ENCODE results near the gene PARD6B. TPM values are rescaled to one million over a fixed set of nuclear protein-coding genes. Genes with fewer than 3 reads are reported as not detected.

Gene PARD6B
- total and polyA plus RNA-seq, 4 donors, result 0.92 to 2.6 (median 1.6) TPM

- Histone ChIP-seq H3K4me1 (ENCODE audit: control insufficient read depth in 1 of 2, insufficient read depth in 2 of 2, low read length in 2 of 2) (no peaks in the 10 kb centered on the region), H3K4me3 (ENCODE audit: low read length in 2 of 2) (no peak overlapping the region), H3K27me3 (ENCODE audit: control insufficient read depth in 1 of 2, insufficient read depth in 2 of 2, low read length in 1 of 2) (no peaks in the 10 kb centered on the region), H3K36me3 (ENCODE audit: control insufficient read depth in 1 of 2, insufficient read depth in 2 of 2, low read length in 1 of 2) (no peaks in the 10 kb centered on the region), H3K9me3 (ENCODE audit: control insufficient read depth, low read length) (no peaks in the 10 kb centered on the region), H3K27ac (ENCODE audit: low read depth in 1 of 2, low read length in 2 of 2) (no peak overlapping the region)
- ATAC-seq (ENCODE audit: low FRiP score), result no peak
- DNase-seq, result no peak
- intact Hi-C loops (cut with DNase I), result no loop called here
- 95 to 97% methylated on average over 4 of the region's 4 CpGs for WGBS, 2 donors
Observed at GRCh38 chr20:50719328-50719727, 12.1 kb upstream of the PARD6B start.

DNA sequence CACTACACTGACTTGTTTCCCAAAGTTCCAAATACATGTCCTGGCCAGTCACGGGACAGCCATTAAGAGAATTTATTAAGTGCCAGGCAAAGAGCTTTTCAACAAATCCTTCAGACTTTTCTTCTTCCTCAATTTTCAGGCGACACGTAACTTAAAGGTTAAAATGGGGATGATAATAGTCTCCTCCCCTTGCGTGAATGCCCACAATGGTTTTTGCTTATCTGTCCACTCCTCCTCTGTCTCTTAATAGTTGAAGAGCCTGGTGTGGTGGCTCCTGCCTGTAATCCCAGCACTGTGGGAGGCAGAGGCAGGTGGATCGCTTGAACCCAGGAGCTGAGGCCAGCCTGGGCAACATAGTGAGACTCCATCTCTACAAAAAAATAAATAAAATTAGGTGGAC, 11.4 kb upstream of the PARD6B start:
- no peaks in the 10 kb centered on the region for H3K27me3 ChIP-seq (ENCODE audit: control insufficient read depth in 1 of 2, insufficient read depth in 2 of 2, low read length in 1 of 2)
- H3K9me3 ChIP-seq (ENCODE audit: control insufficient read depth, low read length), result no peaks in the 10 kb centered on the region
- intact Hi-C loops (cut with DNase I), result no loop called here
- no peaks in the 10 kb centered on the region for H3K36me3 ChIP-seq (ENCODE audit: control insufficient read depth in 1 of 2, insufficient read depth in 2 of 2, low read length in 1 of 2)
- WGBS, 2 donors, result 89% methylated on average over 5 of the region's 5 CpGs
- DNase-seq (no peak), ATAC-seq (ENCODE audit: low FRiP score) (no peak)
- no peak overlapping the region for H3K27ac ChIP-seq (ENCODE audit: low read depth in 1 of 2, low read length in 2 of 2)
- no peaks in the 10 kb centered on the region for H3K4me1 ChIP-seq (ENCODE audit: control insufficient read depth in 1 of 2, insufficient read depth in 2 of 2, low read length in 2 of 2)
- no peak overlapping the region for H3K4me3 ChIP-seq (ENCODE audit: low read length in 2 of 2)

DNA sequence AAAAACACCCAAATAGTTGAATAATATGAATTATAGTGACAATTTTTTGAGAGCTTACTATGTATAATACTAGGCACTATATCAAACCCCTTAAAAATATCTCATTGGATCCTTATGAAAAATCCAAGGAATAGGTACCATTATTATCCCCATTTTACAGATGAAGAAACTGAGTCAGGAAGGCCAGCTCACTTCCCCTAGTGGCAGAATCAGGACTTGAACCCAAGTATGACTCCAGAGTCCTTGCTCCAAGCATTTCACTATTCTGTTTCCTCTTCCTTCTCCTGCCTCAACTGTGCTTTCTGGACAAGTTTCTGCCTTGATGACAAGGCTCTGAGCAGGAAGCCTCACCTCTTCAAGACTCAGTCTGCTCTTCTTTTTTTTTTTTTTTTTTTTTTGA, 10.8 kb upstream of the PARD6B start:
- Histone ChIP-seq H3K4me3 (ENCODE audit: low read length in 2 of 2) (no peak overlapping the region), H3K27ac (ENCODE audit: low read depth in 1 of 2, low read length in 2 of 2) (no peak overlapping the region)
- ATAC-seq (ENCODE audit: low FRiP score), result no peak

DNA sequence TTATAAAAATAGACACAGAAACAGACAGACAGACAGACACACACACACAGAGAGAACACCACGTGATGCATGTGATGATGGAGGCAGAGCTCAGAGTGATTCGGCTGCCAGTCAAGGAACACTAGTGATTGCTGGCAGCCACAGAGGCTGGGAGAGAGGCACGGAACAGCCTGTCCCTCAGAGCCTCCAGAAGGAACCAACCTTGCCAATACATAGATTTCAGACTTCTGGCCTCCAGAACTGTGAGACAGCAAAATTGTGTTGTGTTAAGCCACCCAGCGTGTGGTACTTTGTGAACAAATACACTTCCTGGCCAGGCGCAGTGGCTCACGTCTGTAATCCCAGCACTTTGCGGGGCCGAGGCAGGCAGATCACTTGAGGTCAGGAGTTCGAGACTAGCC, 9.5 kb upstream of the PARD6B start:
- intact Hi-C loops (cut with DNase I), result no loop called here
- H3K4me1 ChIP-seq (ENCODE audit: control insufficient read depth in 1 of 2, insufficient read depth in 2 of 2, low read length in 2 of 2), result no peaks in the 10 kb centered on the region
- H3K36me3 ChIP-seq (ENCODE audit: control insufficient read depth in 1 of 2, insufficient read depth in 2 of 2, low read length in 1 of 2), result no peaks in the 10 kb centered on the region
- DNase-seq (peak in 1 of 2 donors; percentile 59), ATAC-seq (ENCODE audit: low FRiP score) (peak; percentile 87)
- H3K27ac ChIP-seq (ENCODE audit: low read depth in 1 of 2, low read length in 2 of 2), result peak overlapping the region in 1 of 2 donors; percentile 94
- 8 to 11% methylated on average over 9 of the region's 9 CpGs for WGBS, 2 donors
- no peaks in the 10 kb centered on the region for H3K9me3 ChIP-seq (ENCODE audit: control insufficient read depth, low read length)
- no peak overlapping the region for H3K4me3 ChIP-seq (ENCODE audit: low read length in 2 of 2)
- H3K27me3 ChIP-seq (ENCODE audit: control insufficient read depth in 1 of 2, insufficient read depth in 2 of 2, low read length in 1 of 2), result no peaks in the 10 kb centered on the region

More for the DNA sequence above, 10.8 kb upstream of the PARD6B start:
- intact Hi-C loops (cut with DNase I), result no loop called here
- Histone ChIP-seq H3K27me3 (ENCODE audit: control insufficient read depth in 1 of 2, insufficient read depth in 2 of 2, low read length in 1 of 2) (no peaks in the 10 kb centered on the region), H3K4me1 (ENCODE audit: control insufficient read depth in 1 of 2, insufficient read depth in 2 of 2, low read length in 2 of 2) (no peaks in the 10 kb centered on the region), H3K9me3 (ENCODE audit: control insufficient read depth, low read length) (no peaks in the 10 kb centered on the region), H3K36me3 (ENCODE audit: control insufficient read depth in 1 of 2, insufficient read depth in 2 of 2, low read length in 1 of 2) (no peaks in the 10 kb centered on the region)
- no peak for DNase-seq

- DNase-seq, result no peak
- Histone ChIP-seq H3K27me3 (ENCODE audit: control insufficient read depth in 1 of 2, insufficient read depth in 2 of 2, low read length in 1 of 2) (no peaks in the 10 kb centered on the region), H3K4me1 (ENCODE audit: control insufficient read depth in 1 of 2, insufficient read depth in 2 of 2, low read length in 2 of 2) (no peaks in the 10 kb centered on the region), H3K9me3 (ENCODE audit: control insufficient read depth, low read length) (no peaks in the 10 kb centered on the region), H3K4me3 (ENCODE audit: low read length in 2 of 2) (no peak overlapping the region), H3K36me3 (ENCODE audit: control insufficient read depth in 1 of 2, insufficient read depth in 2 of 2, low read length in 1 of 2) (no peaks in the 10 kb centered on the region), H3K27ac (ENCODE audit: low read depth in 1 of 2, low read length in 2 of 2) (peak overlapping the region; percentile 0 to 94)
- 91 to 96% methylated on average over 10 of the region's 10 CpGs for WGBS, 2 donors
- ATAC-seq (ENCODE audit: low FRiP score), result no peak
- intact Hi-C loops (cut with DNase I), result no loop called here
Observed at GRCh38 chr20:50722424-50723155, 8.8 kb upstream of the PARD6B start.

DNA sequence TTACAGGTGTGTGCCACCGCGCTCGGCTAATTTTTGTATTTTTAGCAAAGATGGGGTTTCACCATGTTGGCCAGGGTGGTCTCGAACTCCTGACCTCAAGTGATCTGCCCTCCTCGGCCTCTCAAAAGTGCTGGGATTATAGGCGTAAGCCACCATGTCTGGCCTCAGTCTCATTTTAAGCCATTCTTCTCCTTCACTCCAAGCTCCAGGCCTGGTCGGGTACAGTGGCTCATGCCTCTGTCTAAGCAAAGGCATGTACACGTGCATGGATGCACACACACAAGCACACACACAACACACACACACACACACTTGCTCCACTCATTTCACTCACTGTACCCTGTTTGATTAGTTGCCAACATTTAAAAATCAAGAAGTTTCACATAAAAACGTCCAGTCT, 7.7 kb upstream of the PARD6B start:
- H3K27ac ChIP-seq (ENCODE audit: low read depth in 1 of 2, low read length in 2 of 2), result no peak overlapping the region
- no peaks in the 10 kb centered on the region for H3K9me3 ChIP-seq (ENCODE audit: control insufficient read depth, low read length)
- H3K36me3 ChIP-seq (ENCODE audit: control insufficient read depth in 1 of 2, insufficient read depth in 2 of 2, low read length in 1 of 2), result no peaks in the 10 kb centered on the region
- H3K4me1 ChIP-seq (ENCODE audit: control insufficient read depth in 1 of 2, insufficient read depth in 2 of 2, low read length in 2 of 2), result no peaks in the 10 kb centered on the region
- ATAC-seq (ENCODE audit: low FRiP score), result no peak
- intact Hi-C loops (cut with DNase I), result no loop called here
- DNase-seq, result no peak
- no peak overlapping the region for H3K4me3 ChIP-seq (ENCODE audit: low read length in 2 of 2)
- WGBS, 2 donors, result 87 to 91% methylated on average over 9 of the region's 9 CpGs
- H3K27me3 ChIP-seq (ENCODE audit: control insufficient read depth in 1 of 2, insufficient read depth in 2 of 2, low read length in 1 of 2), result no peaks in the 10 kb centered on the region

GRCh38 chr20:50724112-50724725, 7.2 kb upstream of the PARD6B start:
- peak overlapping the region in 1 of 2 donors; percentile 46 for H3K27ac ChIP-seq (ENCODE audit: low read depth in 1 of 2, low read length in 2 of 2)
- intact Hi-C loops (cut with DNase I), result no loop called here
- no peak overlapping the region for H3K4me3 ChIP-seq (ENCODE audit: low read length in 2 of 2)
- H3K27me3 ChIP-seq (ENCODE audit: control insufficient read depth in 1 of 2, insufficient read depth in 2 of 2, low read length in 1 of 2), result no peaks in the 10 kb centered on the region
- H3K4me1 ChIP-seq (ENCODE audit: control insufficient read depth in 1 of 2, insufficient read depth in 2 of 2, low read length in 2 of 2), result no peaks in the 10 kb centered on the region
- WGBS, 2 donors, result 90 to 91% methylated on average over 7 of the region's 7 CpGs
- no peaks in the 10 kb centered on the region for H3K9me3 ChIP-seq (ENCODE audit: control insufficient read depth, low read length)
- ATAC-seq (ENCODE audit: low FRiP score) (no peak), DNase-seq (no peak)
- no peaks in the 10 kb centered on the region for H3K36me3 ChIP-seq (ENCODE audit: control insufficient read depth in 1 of 2, insufficient read depth in 2 of 2, low read length in 1 of 2)

- intact Hi-C loops (cut with DNase I), result no loop called here
- 30% methylated on average over 14 of the region's 14 CpGs for WGBS, 2 donors
- H3K4me3 ChIP-seq (ENCODE audit: low read length in 2 of 2), result no peak overlapping the region
Observed at GRCh38 chr20:50724851-50725723, 6.3 kb upstream of the PARD6B start.

More at GRCh38 chr20:50724851-50725723, 6.3 kb upstream of the PARD6B start:
- Histone ChIP-seq H3K9me3 (ENCODE audit: control insufficient read depth, low read length) (no peaks in the 10 kb centered on the region), H3K4me1 (ENCODE audit: control insufficient read depth in 1 of 2, insufficient read depth in 2 of 2, low read length in 2 of 2) (no peaks in the 10 kb centered on the region), H3K27ac (ENCODE audit: low read depth in 1 of 2, low read length in 2 of 2) (peak overlapping the region in 1 of 2 donors; percentile 46), H3K36me3 (ENCODE audit: control insufficient read depth in 1 of 2, insufficient read depth in 2 of 2, low read length in 1 of 2) (no peaks in the 10 kb centered on the region), H3K27me3 (ENCODE audit: control insufficient read depth in 1 of 2, insufficient read depth in 2 of 2, low read length in 1 of 2) (no peaks in the 10 kb centered on the region)
- peak; percentile 84 for ATAC-seq (ENCODE audit: low FRiP score)
- DNase-seq, result peak; percentile 80 to 94

All from aorta (tissue), 5 donors.